Vagina (tissue), 2 donors: ENCODE measurements around the gene NCAM2.

Experiments
- CTCF ChIP-seq, 3 experiments: fragments of 450-650 bp in 2 of 3; fragments of 200-600 bp in 1 of 3; sonication (generic) in 1 of 3; IDR thresholded peaks; one replicate each; pipeline ENCODE4 v1.5.1; 2017 to 2019; ENCODE audit warnings: antibody characterized with exemption in 3 of 3, mild to moderate bottlenecking in 2 of 3, moderate library complexity in 2 of 3
- POLR2A ChIP-seq, 2 donors: fragments of 450-650 bp; IDR thresholded peaks; one replicate each; pipeline ENCODE4 v1.6.1; 2017; ENCODE audit warnings: antibody characterized with exemption in 2 of 2, mild to moderate bottlenecking in 2 of 2, moderate library complexity in 2 of 2
- POLR2AphosphoS5 ChIP-seq, 2 donors: sonication (generic); formaldehyde crosslinking; IDR thresholded peaks; one replicate each; pipeline ENCODE4 v1.9.0; 2017; ENCODE audit warnings: antibody characterized with exemption in 2 of 2, mild to moderate bottlenecking in 2 of 2, low read depth in 1 of 2; ENCODE audit not compliant: insufficient read depth in 1 of 2

GRCh38 chr21:21468003-21468402 is 469.8 kb downstream of the NCAM2 start:
- TF ChIP-seq POLR2A (IDR thresholded peaks at IDR 0.05) = no peak
- TF ChIP-seq CTCF (IDR thresholded peaks at IDR 0.05) = no peak
- no peak for TF ChIP-seq POLR2AphosphoS5 (IDR thresholded peaks at IDR 0.05; ENCODE audit: insufficient read depth in 1 of 2, low read depth in 1 of 2)
